Memory B cell (primary cell): ENCODE measurements around the gene UROC1.

Source experiments
- ATAC-seq: fragments of 150-1000 bp; cut with Tn5 transposase; 2 replicates; pipeline ENCODE4 v1.10.0; 2021; ENCODE audit warnings: low read depth, mild to moderate bottlenecking, moderate library complexity
- DNase-seq, 2 donors: peaks; one replicate each; pipeline ENCODE4 v3.0.0; 2022; ENCODE audit warnings: low spot score in 2 of 2
- H3K27ac Mint-ChIP-seq: one replicate; pipeline ENCODE4 v1.8.0; 2022; ENCODE audit warnings: mild to moderate bottlenecking, moderate library complexity, mixed read lengths
- H3K27me3 Mint-ChIP-seq: one replicate; pipeline ENCODE4 v1.8.0; 2022; ENCODE audit warnings: mixed read lengths
- H3K36me3 Mint-ChIP-seq: one replicate; pipeline ENCODE4 v1.8.0; 2022; ENCODE audit warnings: mild to moderate bottlenecking, mixed read lengths
- H3K4me1 Mint-ChIP-seq: one replicate; pipeline ENCODE4 v1.8.0; 2022; ENCODE audit warnings: mixed read lengths
- H3K4me3 Mint-ChIP-seq: one replicate; pipeline ENCODE4 v1.8.0; 2022; ENCODE audit warnings: mild to moderate bottlenecking, moderate library complexity, mixed read lengths
- H3K9me3 Mint-ChIP-seq: one replicate; pipeline ENCODE4 v1.8.0; 2022; ENCODE audit warnings: mixed read lengths

The UROC1 gene

GRCh38 chr3:126508564-126508964, 9.0 kb downstream of the UROC1 start:
- Mint-ChIP-seq H3K36me3 (no peaks in the 10 kb centered on the region), H3K4me3 (no peak overlapping the region), H3K27me3 (peaks cover 7% of the 10 kb centered on the region), H3K9me3 (no peaks in the 10 kb centered on the region), H3K4me1 (no peaks in the 10 kb centered on the region), H3K27ac (no peak overlapping the region)
- ATAC-seq, result no peak
- no peak for DNase-seq

GRCh38 chr3:126507886-126508285, 9.7 kb downstream of the UROC1 start:
- Mint-ChIP-seq H3K27ac (no peak overlapping the region), H3K4me1 (no peaks in the 10 kb centered on the region), H3K36me3 (no peaks in the 10 kb centered on the region), H3K4me3 (no peak overlapping the region), H3K27me3 (peaks cover 7% of the 10 kb centered on the region), H3K9me3 (no peaks in the 10 kb centered on the region)
- ATAC-seq (no peak), DNase-seq (no peak)

GRCh38 chr3:126503701-126504100, 13.9 kb downstream of the UROC1 start:
- H3K27ac Mint-ChIP-seq, result no peak overlapping the region
- H3K36me3 Mint-ChIP-seq, result no peaks in the 10 kb centered on the region
- ATAC-seq (no peak), DNase-seq (no peak)
- H3K4me3 Mint-ChIP-seq, result no peak overlapping the region
- peaks cover 2% of the 10 kb centered on the region for H3K4me1 Mint-ChIP-seq
- peaks cover 7% of the 10 kb centered on the region for H3K27me3 Mint-ChIP-seq
- no peaks in the 10 kb centered on the region for H3K9me3 Mint-ChIP-seq

GRCh38 chr3:126502656-126503055, 14.9 kb downstream of the UROC1 start:
- ATAC-seq (no peak), DNase-seq (no peak)
- Mint-ChIP-seq H3K4me1 (peaks cover 2% of the 10 kb centered on the region), H3K27me3 (peaks cover 7% of the 10 kb centered on the region), H3K9me3 (no peaks in the 10 kb centered on the region), H3K4me3 (no peak overlapping the region), H3K27ac (no peak overlapping the region), H3K36me3 (no peaks in the 10 kb centered on the region)

- no peaks in the 10 kb centered on the region for H3K36me3 Mint-ChIP-seq
- H3K27me3 Mint-ChIP-seq, result peaks cover 7% of the 10 kb centered on the region
- ATAC-seq (no peak), DNase-seq (no peak)
- no peak overlapping the region for H3K27ac Mint-ChIP-seq
- H3K4me3 Mint-ChIP-seq, result no peak overlapping the region
- H3K9me3 Mint-ChIP-seq, result no peaks in the 10 kb centered on the region
- peaks cover 2% of the 10 kb centered on the region for H3K4me1 Mint-ChIP-seq
Measured at GRCh38 chr3:126501736-126502135, 15.8 kb downstream of the UROC1 start.

GRCh38 chr3:126501054-126501453, 16.5 kb downstream of the UROC1 start:
- Mint-ChIP-seq H3K27ac (no peak overlapping the region), H3K27me3 (peaks cover 6% of the 10 kb centered on the region), H3K9me3 (no peaks in the 10 kb centered on the region), H3K4me1 (peaks cover 2% of the 10 kb centered on the region), H3K36me3 (no peaks in the 10 kb centered on the region), H3K4me3 (no peak overlapping the region)
- ATAC-seq, result no peak
- DNase-seq, result no peak

DNA sequence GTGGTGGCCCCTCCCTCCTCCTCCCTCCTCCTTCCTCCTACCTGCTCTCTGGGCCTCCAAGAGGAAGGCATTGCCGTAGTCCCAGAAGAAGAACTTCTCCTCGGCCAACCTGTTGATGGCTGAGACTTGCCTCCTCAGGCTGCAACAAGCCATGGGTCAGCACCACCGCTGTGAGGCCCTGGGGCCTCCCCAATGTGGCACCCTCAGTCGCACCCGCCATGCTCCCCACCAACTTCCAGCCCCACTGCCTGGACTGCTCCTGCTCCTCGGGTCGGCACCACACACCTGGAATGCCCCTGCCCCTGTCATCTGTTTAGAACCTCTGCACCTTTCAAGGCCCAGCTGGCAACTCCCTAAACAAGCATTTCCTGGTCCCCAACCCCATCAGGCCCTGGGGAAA, 17.6 kb downstream of the UROC1 start:
- H3K27ac Mint-ChIP-seq, result no peak overlapping the region
- no peak overlapping the region for H3K4me3 Mint-ChIP-seq
- H3K9me3 Mint-ChIP-seq, result no peaks in the 10 kb centered on the region
- ATAC-seq, result no peak
- H3K27me3 Mint-ChIP-seq, result peaks cover 2% of the 10 kb centered on the region
- no peaks in the 10 kb centered on the region for H3K36me3 Mint-ChIP-seq
- DNase-seq, result no peak
- H3K4me1 Mint-ChIP-seq, result peaks cover 2% of the 10 kb centered on the region

GRCh38 chr3:126499401-126499800, 18.2 kb downstream of the UROC1 start:
- H3K36me3 Mint-ChIP-seq, result no peaks in the 10 kb centered on the region
- ATAC-seq (no peak), DNase-seq (no peak)
- no peak overlapping the region for H3K4me3 Mint-ChIP-seq
- no peaks in the 10 kb centered on the region for H3K9me3 Mint-ChIP-seq
- H3K27me3 Mint-ChIP-seq, result no peaks in the 10 kb centered on the region
- peaks cover 2% of the 10 kb centered on the region for H3K4me1 Mint-ChIP-seq
- no peak overlapping the region for H3K27ac Mint-ChIP-seq

- no peaks in the 10 kb centered on the region for H3K36me3 Mint-ChIP-seq
- no peak for ATAC-seq
- H3K4me1 Mint-ChIP-seq, result peaks cover 4% of the 10 kb centered on the region
- no peak for DNase-seq
- no peak overlapping the region for H3K27ac Mint-ChIP-seq
- H3K4me3 Mint-ChIP-seq, result no peak overlapping the region
- H3K9me3 Mint-ChIP-seq, result no peaks in the 10 kb centered on the region
- no peaks in the 10 kb centered on the region for H3K27me3 Mint-ChIP-seq
Measured at GRCh38 chr3:126498929-126499328, 18.6 kb downstream of the UROC1 start.

GRCh38 chr3:126498461-126498860, 19.1 kb downstream of the UROC1 start:
- no peaks in the 10 kb centered on the region for H3K9me3 Mint-ChIP-seq
- no peak for ATAC-seq
- H3K36me3 Mint-ChIP-seq, result no peaks in the 10 kb centered on the region
- peaks cover 5% of the 10 kb centered on the region for H3K4me1 Mint-ChIP-seq
- H3K27ac Mint-ChIP-seq, result no peak overlapping the region
- no peak overlapping the region for H3K4me3 Mint-ChIP-seq
- no peak for DNase-seq
- H3K27me3 Mint-ChIP-seq, result no peaks in the 10 kb centered on the region

- no peaks in the 10 kb centered on the region for H3K36me3 Mint-ChIP-seq
- ATAC-seq (no peak), DNase-seq (no peak)
- no peaks in the 10 kb centered on the region for H3K9me3 Mint-ChIP-seq
- H3K4me3 Mint-ChIP-seq, result no peak overlapping the region
- H3K27me3 Mint-ChIP-seq, result no peaks in the 10 kb centered on the region
- H3K27ac Mint-ChIP-seq, result no peak overlapping the region
- peaks cover 7% of the 10 kb centered on the region for H3K4me1 Mint-ChIP-seq
Measured at GRCh38 chr3:126497956-126498355, 19.6 kb downstream of the UROC1 start.

DNA sequence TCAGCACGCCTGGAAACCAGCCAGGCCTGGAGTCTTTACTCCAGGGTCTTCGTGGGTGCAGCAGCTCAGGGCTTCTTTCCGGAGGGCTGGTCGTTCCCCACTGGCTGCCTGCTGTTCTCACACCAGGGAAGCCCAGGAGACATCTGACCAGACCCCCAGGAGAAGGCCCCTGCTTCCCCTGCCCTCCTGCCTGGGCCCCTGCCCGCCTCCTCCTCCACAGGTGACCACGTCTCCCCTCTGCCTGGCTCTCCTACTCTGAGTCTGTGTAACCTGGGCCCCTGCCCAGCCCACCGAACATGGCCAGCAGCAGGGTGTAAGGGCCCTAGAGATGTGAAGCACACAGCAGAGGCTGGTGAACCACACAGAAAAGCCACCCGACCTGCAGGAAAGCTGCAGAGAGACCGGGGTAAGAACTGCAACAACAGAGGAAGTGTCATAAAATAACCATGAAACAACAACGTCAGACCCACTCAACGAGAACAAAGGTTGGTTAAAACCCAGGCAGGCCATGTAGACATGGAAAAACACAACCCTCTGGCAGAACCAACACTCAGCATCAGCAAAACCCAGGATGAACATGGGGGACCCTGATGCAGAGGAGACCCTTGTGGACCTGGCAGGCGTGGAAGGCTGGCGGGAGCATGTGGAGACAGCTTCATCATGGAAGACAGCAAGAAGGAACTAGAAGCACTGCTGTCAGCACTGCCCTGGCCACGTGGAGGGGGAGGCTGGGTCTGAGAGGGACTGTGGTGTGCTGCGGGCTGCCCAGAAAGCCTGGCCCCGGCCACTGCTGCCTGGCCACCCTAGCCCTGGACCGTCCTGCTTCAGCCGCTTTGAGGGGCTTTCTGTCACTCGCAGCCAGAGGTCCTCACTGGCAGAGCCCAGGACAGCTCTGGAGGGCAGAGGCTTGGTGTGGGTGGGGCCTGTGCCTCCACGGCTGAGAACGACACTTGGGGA, 20.4 kb downstream of the UROC1 start:
- Mint-ChIP-seq H3K4me1 (peaks cover 7% of the 10 kb centered on the region), H3K27me3 (no peaks in the 10 kb centered on the region), H3K27ac (no peak overlapping the region), H3K4me3 (no peak overlapping the region), H3K9me3 (no peaks in the 10 kb centered on the region), H3K36me3 (no peaks in the 10 kb centered on the region)
- no peak for ATAC-seq
- DNase-seq, result no peak

DNA sequence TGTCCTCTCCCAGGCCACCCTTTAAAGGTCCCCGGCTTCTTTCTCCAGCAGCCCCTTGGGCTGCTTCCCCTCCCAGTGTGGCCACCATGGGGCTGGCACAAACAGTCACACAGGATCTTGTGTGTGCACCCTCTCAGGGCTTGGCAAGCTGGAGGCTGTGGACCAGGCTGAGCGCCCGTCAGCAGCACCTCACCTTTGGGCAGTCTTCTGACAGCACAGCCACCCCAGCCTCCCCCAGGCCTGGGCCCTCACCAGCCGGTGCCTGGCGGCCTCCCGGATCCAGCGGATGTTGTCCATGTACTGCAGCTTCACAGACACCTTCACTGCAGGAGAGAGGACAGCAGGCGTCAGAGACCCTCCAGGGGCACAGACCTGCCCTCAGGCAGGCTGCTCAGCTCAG, 21.8 kb downstream of the UROC1 start:
- H3K4me1 Mint-ChIP-seq, result peaks cover 5% of the 10 kb centered on the region
- no peaks in the 10 kb centered on the region for H3K36me3 Mint-ChIP-seq
- no peak for ATAC-seq

DNA sequence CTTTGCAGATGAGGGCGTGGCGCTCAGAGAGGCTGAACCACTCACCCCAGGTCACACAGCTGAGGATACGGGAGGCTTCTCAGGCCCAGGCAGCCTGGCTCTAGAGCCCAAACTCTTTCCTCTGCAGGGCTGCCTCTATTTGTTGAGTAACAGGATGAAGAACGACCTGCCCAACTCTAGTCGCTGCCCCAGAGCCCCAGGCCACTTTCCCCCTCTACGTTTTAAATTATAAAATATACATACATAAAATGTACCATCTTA, 22.7 kb downstream of the UROC1 start:
- ATAC-seq (no peak), DNase-seq (no peak)
- Mint-ChIP-seq H3K4me1 (peaks cover 5% of the 10 kb centered on the region), H3K27me3 (no peaks in the 10 kb centered on the region), H3K27ac (no peak overlapping the region), H3K9me3 (no peaks in the 10 kb centered on the region), H3K4me3 (no peak overlapping the region), H3K36me3 (no peaks in the 10 kb centered on the region)

More for the DNA sequence above, 21.8 kb downstream of the UROC1 start:
- Mint-ChIP-seq H3K27me3 (no peaks in the 10 kb centered on the region), H3K9me3 (no peaks in the 10 kb centered on the region), H3K4me3 (no peak overlapping the region), H3K27ac (no peak overlapping the region)
- DNase-seq, result no peak
